Kidney (tissue), 14 donors: ENCODE data around the gene PLPP3. TPM values are rescaled to one million over a fixed set of nuclear protein-coding genes. Genes with fewer than 3 reads are reported as not detected.
"Not testable (repeated sequence)": the region's sequence is repeated elsewhere in the genome, so short reads cannot be mapped to it uniquely, and the experiment has no call there.

Experiments used
- DNase-seq, 5 donors: peaks; one replicate each; pipeline ENCODE4 v3.0.0-alpha.2; 2013 to 2020
- FAIRE-seq: peaks from 2 replicates; lab custom pipeline; 2012; peaks lifted over from hg19 to GRCh38; lab: Jason Lieb, UNC
- H3K27ac ChIP-seq, 2 donors: one replicate each; pipeline ENCODE4 v1.7.0; 2013; ENCODE audit warnings: low read depth in 2 of 2, low read length in 2 of 2, inconsistent platforms in 1 of 2
- H3K27me3 ChIP-seq: one replicate; pipeline ENCODE4 v1.7.1; 2013; ENCODE audit warnings: low read length, inconsistent platforms; ENCODE audit not compliant: control insufficient read depth, insufficient read depth
- H3K36me3 ChIP-seq, 3 donors: one replicate each; pipeline versions ENCODE4 v1.7.0 to v1.7.1; 2013; ENCODE audit warnings: low read length in 3 of 3, control low read depth in 1 of 3, inconsistent platforms in 1 of 3; ENCODE audit not compliant: insufficient read depth in 3 of 3, control insufficient read depth in 2 of 3
- H3K4me1 ChIP-seq, 3 donors: one replicate each; pipeline versions ENCODE4 v1.7.0 to v1.7.1; 2013; ENCODE audit warnings: low read length in 3 of 3, inconsistent platforms in 1 of 3, low read depth in 1 of 3; ENCODE audit not compliant: control insufficient read depth in 2 of 3, insufficient read depth in 2 of 3
- H3K4me3 ChIP-seq, 3 donors: one replicate each; pipeline versions ENCODE4 v1.7.0 to v1.8.1; 2013; ENCODE audit warnings: low read length in 3 of 3, control low read depth in 1 of 3, inconsistent platforms in 1 of 3
- H3K9ac ChIP-seq, 3 donors: one replicate each; pipeline versions ENCODE4 v1.7.0 to v1.7.1; 2013; ENCODE audit warnings: low read length in 3 of 3, control low read depth in 1 of 3, inconsistent platforms in 1 of 3
- H3K9me3 ChIP-seq, 3 donors: one replicate each; pipeline versions ENCODE4 v1.7.0 to v1.7.1; 2013; ENCODE audit warnings: low read length in 3 of 3, control low read depth in 1 of 3, inconsistent platforms in 1 of 3; ENCODE audit not compliant: control insufficient read depth in 2 of 3, insufficient read depth in 1 of 3
- CTCF ChIP-seq: IDR thresholded peaks from 3 replicates; pipeline ENCODE4 v1.5.1; 2012; ENCODE audit warnings: mild to moderate bottlenecking, moderate library complexity, borderline replicate concordance; ENCODE audit not compliant: insufficient read depth; ENCODE audit errors: extremely low read depth
- intact Hi-C: fragments of 100-400 bp; cut with DNase I; formaldehyde crosslinking; loops from one replicate; pipeline ENCODE4 v1.11.1; 2022
- polyA plus RNA-seq: library from polyadenylated mRNA; stranded (reverse); fragments of 350-450 nt; fragmentation: Illumina TruSeq; extraction: RNeasy Lipid Tissue Mini Kit (QIAGEN cat#74804); gene quantifications from one replicate; pipeline ENCODE4 v1.2.3, GENCODE V29; 2014; ENCODE audit warnings: low read depth, low replicate concordance; ENCODE audit not compliant: insufficient read depth
- total RNA-seq: library from RNA; stranded (reverse); fragmentation: NEBNext Ultra II Directional; extraction: Animal tissue kit (Norgen Biotek cat#: 25700); gene quantifications from one replicate; pipeline ENCODE4 v1.2.1, GENCODE V29; 2021
- donor health status: control.
- donor health status: control.
- donor health status: control.
- donor health status: control.
- donor health status: control.
- donor health status: DM: yes; HTN: yes; CAD: no.
- donor health status: Normal renal cell carcinoma (clear cell type).

Gene PLPP3
- total and polyA plus RNA-seq, 2 donors from 2014 or later: 100 to 107 TPM

GRCh38 chr1:56617141-56617540 is 37.8 kb upstream of the PLPP3 start:
- Histone ChIP-seq H3K4me1 (no peaks in the 10 kb centered on the region), H3K9ac (no peak overlapping the region), H3K27ac (no peak overlapping the region), H3K9me3 (no peaks in the 10 kb centered on the region), H3K4me3 (no peak overlapping the region), H3K27me3 (no peaks in the 10 kb centered on the region), H3K36me3 (no peaks in the 10 kb centered on the region)
- TF ChIP-seq CTCF: no peak
- FAIRE-seq: no peak
- intact Hi-C loops: no loop called here
- DNase-seq: no peak

GRCh38 chr1:56610770-56611169 is 31.4 kb upstream of the PLPP3 start:
- H3K9ac ChIP-seq, H3K27ac ChIP-seq, H3K36me3 ChIP-seq, H3K27me3 ChIP-seq, H3K9me3 ChIP-seq, intact Hi-C loops, H3K4me1 ChIP-seq, FAIRE-seq, H3K4me3 ChIP-seq, DNase-seq: not testable (repeated sequence)

GRCh38 chr1:56610097-56610496 is 30.7 kb upstream of the PLPP3 start:
- H3K4me3 ChIP-seq, H3K36me3 ChIP-seq, FAIRE-seq, H3K9ac ChIP-seq, H3K27me3 ChIP-seq, intact Hi-C loops, H3K9me3 ChIP-seq, H3K4me1 ChIP-seq, DNase-seq, H3K27ac ChIP-seq: not testable (repeated sequence)

GRCh38 chr1:56595397-56596191 is 16.2 kb upstream of the PLPP3 start:
- H3K27ac ChIP-seq, DNase-seq, H3K4me3 ChIP-seq, H3K27me3 ChIP-seq, H3K9ac ChIP-seq, H3K4me1 ChIP-seq, FAIRE-seq, intact Hi-C loops, H3K36me3 ChIP-seq, H3K9me3 ChIP-seq: not testable (repeated sequence)

GRCh38 chr1:56591909-56592308 is 12.5 kb upstream of the PLPP3 start:
- no peak overlapping the region for H3K27ac ChIP-seq
- no peaks in the 10 kb centered on the region for H3K4me1 ChIP-seq
- H3K9me3 ChIP-seq: no peaks in the 10 kb centered on the region
- DNase-seq (no peak), FAIRE-seq (no peak)
- H3K36me3 ChIP-seq: no peaks in the 10 kb centered on the region
- no peak overlapping the region for H3K9ac ChIP-seq
- intact Hi-C loops: no loop called here
- H3K4me3 ChIP-seq: no peak overlapping the region
- no peak for TF ChIP-seq CTCF
- H3K27me3 ChIP-seq: no peaks in the 10 kb centered on the region
